H1 (cell line): ENCODE measurements around the gene USP50. TPM values are rescaled to one million over a fixed set of nuclear protein-coding genes. Genes with fewer than 3 reads are reported as not detected.

ENCODE experiments used
- NRF1 ChIP-seq: IDR thresholded peaks from 2 replicates; pipeline ENCODE4 v1.6.1; 2011; ENCODE audit warnings: mild to moderate bottlenecking, low read depth, low read length, improper control_type of control experiment
- RBBP5 ChIP-seq: IDR thresholded peaks from 2 replicates; pipeline ENCODE4 v1.7.1; 2012; ENCODE audit warnings: low read depth, mild to moderate bottlenecking, inconsistent platforms, low read length, moderate library complexity, borderline replicate concordance
- SP4 ChIP-seq: IDR thresholded peaks from 2 replicates; pipeline ENCODE4 v1.6.1; 2012; ENCODE audit warnings: low read length, inconsistent platforms
- polyA plus RNA-seq, 7 experiments: library from polyadenylated mRNA; depleted of rRNA in 3 of 7; stranded (reverse) in 5 of 7; unstranded in 2 of 7; fragments of >200 nt in 5 of 7; fragments of 200-250 nt in 2 of 7; gene quantifications; 1 replicate in 5 of 7; 2 replicates in 1 of 7; 4 replicates in 1 of 7; pipeline versions ENCODE4 v1.2.1 to v1.2.3, GENCODE V29; 2011 to 2013; ENCODE audit warnings: missing spikeins in 2 of 7, mixed read lengths in 2 of 7
- total RNA-seq: library from RNA; stranded (reverse); fragmentation: NEBNext Ultra II Directional; extraction: Animal tissue kit (Norgen Biotek cat#: 25700); gene quantifications from 2 replicates; pipeline ENCODE4 v1.2.1, GENCODE V29; 2021
- TF ChIP-seq, protein P1 (sequence below): fragments of 300-600 bp; sonication (generic); IDR thresholded peaks from 2 replicates; pipeline ENCODE4 v1.7.1; 2012; ENCODE audit warnings: low read length, moderate library complexity, mild to moderate bottlenecking, inconsistent platforms; ENCODE audit not compliant: insufficient replicate concordance
- TF ChIP-seq, protein P2 (sequence below): IDR thresholded peaks from 2 replicates; pipeline ENCODE4 v1.6.1; 2012; ENCODE audit warnings: inconsistent platforms

Gene USP50
- total and polyA plus RNA-seq, 2 of the 8 experiments (the other 6 are each of a cell fraction or from before 2014, with no cell fraction given): not detected

DNA sequence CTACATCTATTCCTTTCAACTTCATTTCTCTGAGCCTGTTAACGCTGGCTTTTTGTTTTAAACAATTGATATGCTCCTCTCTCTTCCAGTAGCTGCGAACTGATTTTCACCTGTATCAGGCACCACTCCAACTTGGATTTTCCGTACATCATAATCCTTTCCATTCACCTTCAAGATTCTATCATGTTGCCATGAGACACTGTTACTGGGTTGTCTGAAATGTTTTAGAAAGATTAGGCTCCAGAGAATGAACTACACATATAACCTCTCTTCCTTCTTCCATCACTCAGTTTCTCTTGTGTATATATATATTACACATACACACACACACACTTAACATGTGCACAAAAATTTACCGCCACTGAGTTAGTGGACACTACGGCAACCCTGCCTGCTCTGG is at the start of gene USP50 (continued):
- TF ChIP-seq, protein P1, sequence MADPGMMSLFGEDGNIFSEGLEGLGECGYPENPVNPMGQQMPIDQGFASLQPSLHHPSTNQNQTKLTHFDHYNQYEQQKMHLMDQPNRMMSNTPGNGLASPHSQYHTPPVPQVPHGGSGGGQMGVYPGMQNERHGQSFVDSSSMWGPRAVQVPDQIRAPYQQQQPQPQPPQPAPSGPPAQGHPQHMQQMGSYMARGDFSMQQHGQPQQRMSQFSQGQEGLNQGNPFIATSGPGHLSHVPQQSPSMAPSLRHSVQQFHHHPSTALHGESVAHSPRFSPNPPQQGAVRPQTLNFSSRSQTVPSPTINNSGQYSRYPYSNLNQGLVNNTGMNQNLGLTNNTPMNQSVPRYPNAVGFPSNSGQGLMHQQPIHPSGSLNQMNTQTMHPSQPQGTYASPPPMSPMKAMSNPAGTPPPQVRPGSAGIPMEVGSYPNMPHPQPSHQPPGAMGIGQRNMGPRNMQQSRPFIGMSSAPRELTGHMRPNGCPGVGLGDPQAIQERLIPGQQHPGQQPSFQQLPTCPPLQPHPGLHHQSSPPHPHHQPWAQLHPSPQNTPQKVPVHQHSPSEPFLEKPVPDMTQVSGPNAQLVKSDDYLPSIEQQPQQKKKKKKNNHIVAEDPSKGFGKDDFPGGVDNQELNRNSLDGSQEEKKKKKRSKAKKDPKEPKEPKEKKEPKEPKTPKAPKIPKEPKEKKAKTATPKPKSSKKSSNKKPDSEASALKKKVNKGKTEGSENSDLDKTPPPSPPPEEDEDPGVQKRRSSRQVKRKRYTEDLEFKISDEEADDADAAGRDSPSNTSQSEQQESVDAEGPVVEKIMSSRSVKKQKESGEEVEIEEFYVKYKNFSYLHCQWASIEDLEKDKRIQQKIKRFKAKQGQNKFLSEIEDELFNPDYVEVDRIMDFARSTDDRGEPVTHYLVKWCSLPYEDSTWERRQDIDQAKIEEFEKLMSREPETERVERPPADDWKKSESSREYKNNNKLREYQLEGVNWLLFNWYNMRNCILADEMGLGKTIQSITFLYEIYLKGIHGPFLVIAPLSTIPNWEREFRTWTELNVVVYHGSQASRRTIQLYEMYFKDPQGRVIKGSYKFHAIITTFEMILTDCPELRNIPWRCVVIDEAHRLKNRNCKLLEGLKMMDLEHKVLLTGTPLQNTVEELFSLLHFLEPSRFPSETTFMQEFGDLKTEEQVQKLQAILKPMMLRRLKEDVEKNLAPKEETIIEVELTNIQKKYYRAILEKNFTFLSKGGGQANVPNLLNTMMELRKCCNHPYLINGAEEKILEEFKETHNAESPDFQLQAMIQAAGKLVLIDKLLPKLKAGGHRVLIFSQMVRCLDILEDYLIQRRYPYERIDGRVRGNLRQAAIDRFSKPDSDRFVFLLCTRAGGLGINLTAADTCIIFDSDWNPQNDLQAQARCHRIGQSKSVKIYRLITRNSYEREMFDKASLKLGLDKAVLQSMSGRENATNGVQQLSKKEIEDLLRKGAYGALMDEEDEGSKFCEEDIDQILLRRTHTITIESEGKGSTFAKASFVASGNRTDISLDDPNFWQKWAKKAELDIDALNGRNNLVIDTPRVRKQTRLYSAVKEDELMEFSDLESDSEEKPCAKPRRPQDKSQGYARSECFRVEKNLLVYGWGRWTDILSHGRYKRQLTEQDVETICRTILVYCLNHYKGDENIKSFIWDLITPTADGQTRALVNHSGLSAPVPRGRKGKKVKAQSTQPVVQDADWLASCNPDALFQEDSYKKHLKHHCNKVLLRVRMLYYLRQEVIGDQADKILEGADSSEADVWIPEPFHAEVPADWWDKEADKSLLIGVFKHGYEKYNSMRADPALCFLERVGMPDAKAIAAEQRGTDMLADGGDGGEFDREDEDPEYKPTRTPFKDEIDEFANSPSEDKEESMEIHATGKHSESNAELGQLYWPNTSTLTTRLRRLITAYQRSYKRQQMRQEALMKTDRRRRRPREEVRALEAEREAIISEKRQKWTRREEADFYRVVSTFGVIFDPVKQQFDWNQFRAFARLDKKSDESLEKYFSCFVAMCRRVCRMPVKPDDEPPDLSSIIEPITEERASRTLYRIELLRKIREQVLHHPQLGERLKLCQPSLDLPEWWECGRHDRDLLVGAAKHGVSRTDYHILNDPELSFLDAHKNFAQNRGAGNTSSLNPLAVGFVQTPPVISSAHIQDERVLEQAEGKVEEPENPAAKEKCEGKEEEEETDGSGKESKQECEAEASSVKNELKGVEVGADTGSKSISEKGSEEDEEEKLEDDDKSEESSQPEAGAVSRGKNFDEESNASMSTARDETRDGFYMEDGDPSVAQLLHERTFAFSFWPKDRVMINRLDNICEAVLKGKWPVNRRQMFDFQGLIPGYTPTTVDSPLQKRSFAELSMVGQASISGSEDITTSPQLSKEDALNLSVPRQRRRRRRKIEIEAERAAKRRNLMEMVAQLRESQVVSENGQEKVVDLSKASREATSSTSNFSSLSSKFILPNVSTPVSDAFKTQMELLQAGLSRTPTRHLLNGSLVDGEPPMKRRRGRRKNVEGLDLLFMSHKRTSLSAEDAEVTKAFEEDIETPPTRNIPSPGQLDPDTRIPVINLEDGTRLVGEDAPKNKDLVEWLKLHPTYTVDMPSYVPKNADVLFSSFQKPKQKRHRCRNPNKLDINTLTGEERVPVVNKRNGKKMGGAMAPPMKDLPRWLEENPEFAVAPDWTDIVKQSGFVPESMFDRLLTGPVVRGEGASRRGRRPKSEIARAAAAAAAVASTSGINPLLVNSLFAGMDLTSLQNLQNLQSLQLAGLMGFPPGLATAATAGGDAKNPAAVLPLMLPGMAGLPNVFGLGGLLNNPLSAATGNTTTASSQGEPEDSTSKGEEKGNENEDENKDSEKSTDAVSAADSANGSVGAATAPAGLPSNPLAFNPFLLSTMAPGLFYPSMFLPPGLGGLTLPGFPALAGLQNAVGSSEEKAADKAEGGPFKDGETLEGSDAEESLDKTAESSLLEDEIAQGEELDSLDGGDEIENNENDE: no peak
- TF ChIP-seq SP4 (no peak), NRF1 (no peak), RBBP5 (no peak)
- TF ChIP-seq, protein P2, sequence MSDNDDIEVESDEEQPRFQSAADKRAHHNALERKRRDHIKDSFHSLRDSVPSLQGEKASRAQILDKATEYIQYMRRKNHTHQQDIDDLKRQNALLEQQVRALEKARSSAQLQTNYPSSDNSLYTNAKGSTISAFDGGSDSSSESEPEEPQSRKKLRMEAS: no peak
